ENCODE measurements around the gene NODAL.

NODAL gene

GRCh38 chr10:70481105-70481504 lies 39.6 kb upstream of the NODAL start:
- H3K9me3 Mint-ChIP-seq: no peaks in the 10 kb centered on the region
- H3K4me3 Mint-ChIP-seq: no peak overlapping the region
- TF ChIP-seq CTCF (IDR thresholded peaks at IDR 0.05): no peak
- DNase-seq: no peak
- H3K27me3 Mint-ChIP-seq (ENCODE audit: low read depth, poor library complexity): peaks cover 15% of the 10 kb centered on the region
- no peak overlapping the region for H3K27ac Mint-ChIP-seq
- no peaks in the 10 kb centered on the region for H3K36me3 Mint-ChIP-seq (ENCODE audit: low read depth)
- H3K4me1 Mint-ChIP-seq: peaks cover 46% of the 10 kb centered on the region

- no peak for DNase-seq
- TF ChIP-seq CTCF (IDR thresholded peaks at IDR 0.05): no peak
- no peaks in the 10 kb centered on the region for H3K36me3 Mint-ChIP-seq (ENCODE audit: low read depth)
- no peaks in the 10 kb centered on the region for H3K9me3 Mint-ChIP-seq
- peaks cover 53% of the 10 kb centered on the region for H3K4me1 Mint-ChIP-seq
- H3K4me3 Mint-ChIP-seq: peak overlapping the region; percentile 78
- H3K27ac Mint-ChIP-seq: no peak overlapping the region
- peaks cover 21% of the 10 kb centered on the region for H3K27me3 Mint-ChIP-seq (ENCODE audit: low read depth, poor library complexity)
Observed at GRCh38 chr10:70480239-70480861, 38.9 kb upstream of the NODAL start.

DNA sequence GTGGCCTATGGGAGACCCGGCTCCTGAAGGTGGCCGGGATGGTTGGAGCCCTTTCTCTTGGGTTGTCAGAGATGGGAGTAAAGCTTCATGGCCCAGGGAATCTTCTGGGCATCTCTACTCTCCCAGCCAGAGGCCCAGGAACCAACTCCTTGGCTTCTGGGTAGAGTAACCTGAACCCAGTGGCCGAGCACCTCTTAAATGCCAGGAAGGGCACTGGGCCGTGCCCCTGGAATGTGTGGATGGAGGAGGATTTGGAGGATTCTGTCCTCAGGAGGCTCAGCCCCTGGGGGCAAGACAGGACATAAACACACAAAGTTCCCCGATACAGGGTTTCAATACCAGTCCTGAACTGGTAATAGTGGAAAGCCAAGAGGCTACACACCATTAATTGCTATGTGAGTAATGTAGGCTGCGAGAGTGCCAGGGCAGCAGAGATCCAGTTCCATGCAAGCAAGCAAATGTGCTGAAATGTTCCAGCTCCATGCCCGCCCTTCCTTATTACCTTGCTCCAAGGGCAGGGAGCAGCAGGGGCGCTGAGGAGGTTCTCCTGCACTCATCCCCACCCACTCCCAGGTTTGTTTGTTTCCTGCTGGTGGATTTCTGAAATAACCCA lies 38.3 kb upstream of the NODAL start:
- H3K4me3 Mint-ChIP-seq: peak overlapping the region; percentile 78
- TF ChIP-seq CTCF (IDR thresholded peaks at IDR 0.05): no peak
- H3K27ac Mint-ChIP-seq: no peak overlapping the region
- H3K36me3 Mint-ChIP-seq (ENCODE audit: low read depth): no peaks in the 10 kb centered on the region
- peaks cover 60% of the 10 kb centered on the region for H3K4me1 Mint-ChIP-seq
- no peak for DNase-seq
- peaks cover 24% of the 10 kb centered on the region for H3K27me3 Mint-ChIP-seq (ENCODE audit: low read depth, poor library complexity)
- no peaks in the 10 kb centered on the region for H3K9me3 Mint-ChIP-seq

DNA sequence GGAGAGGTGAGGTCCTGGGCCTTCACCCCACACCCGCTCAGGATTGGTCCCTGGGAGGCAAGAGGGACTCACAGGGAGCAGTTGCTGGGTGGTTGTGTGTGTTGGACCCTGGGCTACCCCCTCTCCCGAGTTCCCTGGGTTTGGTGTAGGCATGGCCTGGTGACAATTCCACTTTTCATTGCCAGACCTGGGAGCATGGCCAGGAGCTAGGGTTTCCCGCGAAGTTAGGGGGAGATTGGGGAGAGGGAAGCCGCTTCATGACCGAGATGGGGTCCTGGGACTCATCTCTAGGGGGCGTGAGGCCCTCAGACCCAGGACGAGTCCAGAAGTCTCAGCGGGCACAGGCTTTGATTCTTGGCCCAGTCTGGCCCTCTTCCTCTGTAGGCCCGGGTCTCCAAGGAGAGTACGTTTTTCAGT lies 37.7 kb upstream of the NODAL start:
- Mint-ChIP-seq H3K4me1 (peaks cover 65% of the 10 kb centered on the region), H3K4me3 (peak overlapping the region; percentile 78), H3K27me3 (ENCODE audit: low read depth, poor library complexity) (peaks cover 26% of the 10 kb centered on the region), H3K9me3 (no peaks in the 10 kb centered on the region), H3K36me3 (ENCODE audit: low read depth) (no peaks in the 10 kb centered on the region), H3K27ac (no peak overlapping the region)
- no peak for DNase-seq
- no peak for TF ChIP-seq CTCF (IDR thresholded peaks at IDR 0.05)

- DNase-seq: peak; percentile 81
- no peak for TF ChIP-seq CTCF (IDR thresholded peaks at IDR 0.05)
- H3K9me3 Mint-ChIP-seq: no peaks in the 10 kb centered on the region
- peak within 1 kb of the TSS; percentile 78 for H3K4me3 Mint-ChIP-seq
- no peak within 1 kb of the TSS for H3K27ac Mint-ChIP-seq
- no peaks in the 10 kb centered on the region for H3K36me3 Mint-ChIP-seq (ENCODE audit: low read depth)
- peaks cover 33% of the 10 kb centered on the region for H3K27me3 Mint-ChIP-seq (ENCODE audit: low read depth, poor library complexity)
- H3K4me1 Mint-ChIP-seq: peaks cover 69% of the 10 kb centered on the region
Observed at GRCh38 chr10:70478191-70479164, 37.0 kb upstream of the NODAL start, which contains the start of gene PALD1. Gene PALD1, plus strand, starts transcription at chr10:70478767. Its CDS starts 47,185 bp downstream, at chr10:70525952.

Data from nephron progenitor cell (in vitro differentiated cells).